ENCODE data around the gene GRK4. TPM values are rescaled to one million over a fixed set of nuclear protein-coding genes. Genes with fewer than 3 reads are reported as not detected.

Gene GRK4
- total RNA-seq, 2 donors from 2014 or later = 6.9 to 9.9 TPM

GRCh38 chr4:2923141-2923551 lies 40.2 kb upstream of the GRK4 start:
- Histone ChIP-seq H3K4me3 (no peak overlapping the region), H3K27me3 (replicated peaks; ENCODE audit: insufficient read depth) (no peaks in the 10 kb centered on the region), H3K27ac (no peak overlapping the region), H3K36me3 (peaks cover 30% of the 10 kb centered on the region), H3K4me1 (ENCODE audit: control insufficient read depth in 1 of 2, low read depth in 2 of 2) (no peaks in the 10 kb centered on the region), H3K9me3 (no peaks in the 10 kb centered on the region)
- no peak for ATAC-seq (ENCODE audit: insufficient number of reproducible peaks, low FRiP score, low read depth)
- TF ChIP-seq, protein P1, sequence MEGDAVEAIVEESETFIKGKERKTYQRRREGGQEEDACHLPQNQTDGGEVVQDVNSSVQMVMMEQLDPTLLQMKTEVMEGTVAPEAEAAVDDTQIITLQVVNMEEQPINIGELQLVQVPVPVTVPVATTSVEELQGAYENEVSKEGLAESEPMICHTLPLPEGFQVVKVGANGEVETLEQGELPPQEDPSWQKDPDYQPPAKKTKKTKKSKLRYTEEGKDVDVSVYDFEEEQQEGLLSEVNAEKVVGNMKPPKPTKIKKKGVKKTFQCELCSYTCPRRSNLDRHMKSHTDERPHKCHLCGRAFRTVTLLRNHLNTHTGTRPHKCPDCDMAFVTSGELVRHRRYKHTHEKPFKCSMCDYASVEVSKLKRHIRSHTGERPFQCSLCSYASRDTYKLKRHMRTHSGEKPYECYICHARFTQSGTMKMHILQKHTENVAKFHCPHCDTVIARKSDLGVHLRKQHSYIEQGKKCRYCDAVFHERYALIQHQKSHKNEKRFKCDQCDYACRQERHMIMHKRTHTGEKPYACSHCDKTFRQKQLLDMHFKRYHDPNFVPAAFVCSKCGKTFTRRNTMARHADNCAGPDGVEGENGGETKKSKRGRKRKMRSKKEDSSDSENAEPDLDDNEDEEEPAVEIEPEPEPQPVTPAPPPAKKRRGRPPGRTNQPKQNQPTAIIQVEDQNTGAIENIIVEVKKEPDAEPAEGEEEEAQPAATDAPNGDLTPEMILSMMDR (IDR thresholded peaks at IDR 0.05) = no peak
- DNase-seq (ENCODE audit: low spot score) = no peak

DNA sequence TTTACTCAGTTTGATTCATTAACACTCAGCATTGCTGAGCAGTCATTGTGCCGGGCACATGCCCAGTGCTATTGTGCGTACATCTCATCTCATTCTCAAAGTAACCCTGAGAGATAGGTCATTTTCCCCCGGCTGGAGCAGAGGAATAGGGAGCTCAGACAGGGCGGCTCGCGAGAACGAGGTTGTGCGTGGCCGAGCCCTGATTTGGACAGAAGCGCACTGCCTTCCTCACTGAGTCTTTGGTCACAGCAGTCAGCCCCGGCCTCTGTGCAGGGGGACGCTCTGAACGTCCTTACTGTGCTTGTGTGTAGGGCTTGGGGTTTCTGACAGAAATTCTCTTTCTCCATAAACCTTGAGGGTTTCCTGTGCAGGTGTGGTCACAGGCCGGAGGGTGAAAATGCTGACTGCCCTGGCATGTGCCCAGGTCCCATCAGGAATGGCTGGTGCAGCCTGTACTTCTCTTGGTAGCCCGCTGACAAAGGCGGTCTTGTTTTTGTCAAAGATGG lies 39.6 kb upstream of the GRK4 start:
- DNase-seq (ENCODE audit: low spot score) = no peak
- ATAC-seq (ENCODE audit: insufficient number of reproducible peaks, low FRiP score, low read depth) = no peak
- Histone ChIP-seq H3K4me3 (no peak overlapping the region), H3K9me3 (no peaks in the 10 kb centered on the region), H3K4me1 (ENCODE audit: control insufficient read depth in 1 of 2, low read depth in 2 of 2) (no peaks in the 10 kb centered on the region), H3K27ac (no peak overlapping the region), H3K36me3 (peaks cover 35% of the 10 kb centered on the region), H3K27me3 (replicated peaks; ENCODE audit: insufficient read depth) (no peaks in the 10 kb centered on the region)
- TF ChIP-seq, protein P1 (IDR thresholded peaks at IDR 0.05) = no peak

DNA sequence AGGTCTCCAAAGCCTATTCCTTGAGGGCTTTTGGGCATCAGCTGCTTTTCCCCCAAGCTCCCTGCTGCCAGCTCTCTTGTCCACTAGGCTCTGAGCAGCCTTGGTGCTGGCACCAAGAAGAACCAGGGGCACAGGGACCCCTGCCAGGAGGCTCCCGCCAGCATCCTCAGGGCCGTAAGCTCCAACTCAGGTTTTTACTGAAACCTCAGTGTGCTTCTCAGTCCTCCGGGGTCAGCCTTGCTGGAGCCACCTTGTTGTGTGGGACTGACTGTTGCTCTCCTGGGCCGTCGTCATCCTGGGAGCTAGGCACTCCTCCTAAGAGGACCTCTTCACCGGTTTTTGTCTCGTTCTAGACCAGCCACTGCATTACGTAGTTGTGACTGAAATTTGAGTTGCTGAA lies 39.1 kb upstream of the GRK4 start:
- DNase-seq (ENCODE audit: low spot score) = no peak
- peaks cover 41% of the 10 kb centered on the region for H3K36me3 ChIP-seq
- TF ChIP-seq, protein P1 (IDR thresholded peaks at IDR 0.05) = no peak

DNA sequence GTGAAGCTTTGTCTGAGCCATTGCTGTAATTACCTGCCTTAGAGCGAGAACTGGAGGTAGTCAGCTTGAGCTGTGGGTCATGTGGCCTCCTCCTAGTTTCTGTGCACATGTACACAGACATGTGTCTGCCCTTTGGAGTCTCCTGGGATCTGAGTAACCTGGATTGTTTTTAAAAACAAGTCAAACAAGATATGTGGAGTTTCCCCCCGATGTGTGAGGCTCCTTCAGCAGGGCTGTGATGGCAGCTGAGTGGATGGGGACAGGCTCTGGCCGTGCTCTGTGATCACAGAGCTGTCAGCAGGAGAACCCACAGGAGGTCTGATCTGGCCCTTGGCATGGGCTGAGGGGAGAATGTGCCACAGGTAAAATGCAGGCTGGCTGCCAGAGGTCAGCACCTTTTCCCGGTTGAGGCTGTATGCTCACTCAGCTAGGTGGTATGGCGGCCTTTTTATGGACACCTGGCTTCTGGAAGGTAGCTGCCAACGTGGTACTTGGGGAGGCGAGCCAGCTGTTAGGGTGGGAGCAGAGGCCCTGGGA lies 38.5 kb upstream of the GRK4 start:
- no peaks in the 10 kb centered on the region for H3K9me3 ChIP-seq
- H3K36me3 ChIP-seq = peaks cover 42% of the 10 kb centered on the region
- no peak for DNase-seq (ENCODE audit: low spot score)
- TF ChIP-seq, protein P1 (IDR thresholded peaks at IDR 0.05) = no peak
- no peaks in the 10 kb centered on the region for H3K27me3 ChIP-seq (replicated peaks; ENCODE audit: insufficient read depth)
- H3K4me3 ChIP-seq = no peak overlapping the region
- no peak for ATAC-seq (ENCODE audit: insufficient number of reproducible peaks, low FRiP score, low read depth)
- no peak overlapping the region for H3K27ac ChIP-seq
- H3K4me1 ChIP-seq (ENCODE audit: control insufficient read depth in 1 of 2, low read depth in 2 of 2) = no peaks in the 10 kb centered on the region

More for the DNA sequence above, 39.1 kb upstream of the GRK4 start:
- no peak overlapping the region for H3K4me3 ChIP-seq
- no peak for ATAC-seq (ENCODE audit: insufficient number of reproducible peaks, low FRiP score, low read depth)
- no peak overlapping the region for H3K27ac ChIP-seq
- H3K9me3 ChIP-seq = no peaks in the 10 kb centered on the region
- no peaks in the 10 kb centered on the region for H3K4me1 ChIP-seq (ENCODE audit: control insufficient read depth in 1 of 2, low read depth in 2 of 2)
- H3K27me3 ChIP-seq (replicated peaks; ENCODE audit: insufficient read depth) = no peaks in the 10 kb centered on the region

DNA sequence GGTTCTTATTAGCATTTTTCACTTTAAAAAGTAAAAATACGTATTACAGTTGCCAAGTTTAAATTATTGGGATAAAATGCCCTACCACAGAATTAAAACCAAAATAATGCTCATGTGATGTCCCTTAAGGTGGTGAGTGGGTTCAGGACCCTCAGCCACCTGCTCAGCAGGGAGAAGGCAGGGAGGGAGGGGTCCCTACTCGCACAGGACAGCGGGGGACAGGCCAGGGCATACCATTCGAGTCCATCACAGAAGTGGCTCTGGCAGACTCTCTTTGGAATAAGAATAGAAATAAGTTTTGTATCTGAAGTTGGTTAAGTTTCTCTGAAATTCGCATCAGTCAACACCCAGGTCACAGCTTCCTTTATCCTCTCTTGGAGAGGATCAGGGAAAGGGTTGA lies 37.9 kb upstream of the GRK4 start:
- ATAC-seq (ENCODE audit: insufficient number of reproducible peaks, low FRiP score, low read depth) = no peak
- Histone ChIP-seq H3K4me1 (ENCODE audit: control insufficient read depth in 1 of 2, low read depth in 2 of 2) (no peaks in the 10 kb centered on the region), H3K27ac (no peak overlapping the region), H3K9me3 (no peaks in the 10 kb centered on the region), H3K36me3 (peaks cover 48% of the 10 kb centered on the region), H3K4me3 (no peak overlapping the region), H3K27me3 (replicated peaks; ENCODE audit: insufficient read depth) (no peaks in the 10 kb centered on the region)
- TF ChIP-seq, protein P1 (IDR thresholded peaks at IDR 0.05) = no peak
- DNase-seq (ENCODE audit: low spot score) = no peak

Measured in thoracic aorta (tissue), 2 donors.